ENCODE measurements around the gene JAM3. TPM values are rescaled to one million over a fixed set of nuclear protein-coding genes. Genes with fewer than 3 reads are reported as not detected.
A peak's percentile ranks its signal among the peaks of the same experiment; 100 is the strongest.

The JAM3 gene
- total and polyA plus RNA-seq, 2 of the 8 experiments (the other 6 are each of a cell fraction or from before 2014, with no cell fraction given) = 19.6 to 42.8 TPM

DNA sequence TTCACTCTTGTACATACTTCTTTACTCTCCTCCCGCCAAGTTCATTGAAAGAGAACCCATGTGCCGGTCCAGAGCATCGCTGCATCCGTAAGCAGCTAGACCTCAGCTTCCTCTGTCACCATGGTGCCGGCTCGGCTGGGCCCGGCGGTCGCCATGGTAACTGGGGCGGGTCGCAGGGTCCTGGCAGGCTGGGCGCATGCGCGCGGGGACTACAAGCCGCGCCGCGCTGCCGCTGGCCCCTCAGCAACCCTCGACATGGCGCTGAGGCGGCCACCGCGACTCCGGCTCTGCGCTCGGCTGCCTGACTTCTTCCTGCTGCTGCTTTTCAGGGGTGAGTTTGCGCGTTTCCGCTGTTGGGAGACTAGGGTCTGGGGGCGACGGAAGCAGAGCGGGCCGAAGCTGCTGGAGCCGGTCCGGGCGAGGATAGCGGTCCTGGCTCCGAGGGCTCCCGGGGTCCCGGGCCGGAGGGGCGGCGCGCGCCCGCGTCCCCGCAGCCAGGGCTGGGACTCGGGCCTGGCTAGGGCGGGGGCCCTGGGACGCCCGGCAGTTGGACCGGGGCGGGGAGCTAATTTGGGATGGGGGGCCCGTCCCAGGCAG, at the start of gene JAM3 (continued):
- TF ChIP-seq RAD21 (IDR thresholded peaks at IDR 0.05 in 1 of 2, conservative IDR thresholded peaks at IDR 0.05 in 1 of 2; ENCODE audit: low read depth in 2 of 2, low read length in 2 of 2) = no peak
- no peak for TF ChIP-seq BCL11A (IDR thresholded peaks at IDR 0.05; ENCODE audit: low read depth in 2 of 2, low read length in 2 of 2)
- no peak for TF ChIP-seq MAFK (IDR thresholded peaks at IDR 0.05; ENCODE audit: low read depth, low read length)
- TF ChIP-seq SAP30 (IDR thresholded peaks at IDR 0.05; ENCODE audit: insufficient read depth, insufficient replicate concordance, low read length) = no peak
- TF ChIP-seq HDAC2 (IDR thresholded peaks at IDR 0.05; ENCODE audit: borderline replicate concordance in 1 of 2, low read depth in 2 of 2, low read length in 2 of 2) = 0 out of 4 replicates have a peak, but pooled peaks of 1 of the 2 experiments have one; percentile 34
- TF ChIP-seq NANOG (IDR thresholded peaks at IDR 0.05; ENCODE audit: insufficient read depth, low read depth, low read length, poor library complexity, severe bottlenecking) = no peak
- TF ChIP-seq RNF2 (IDR thresholded peaks at IDR 0.05; ENCODE audit: borderline replicate concordance, low read depth, low read length, missing control alignments, poor library complexity, severe bottlenecking) = no peak
- TF ChIP-seq RXRA (IDR thresholded peaks at IDR 0.05; ENCODE audit: insufficient read depth, low read depth, low read length) = no peak
- TF ChIP-seq TAF1 (IDR thresholded peaks at IDR 0.05; ENCODE audit: low read depth, low read length) = peak; percentile 84
- no peak for TF ChIP-seq RFX5 (IDR thresholded peaks at IDR 0.05; ENCODE audit: borderline replicate concordance, low read depth, low read length)
- TF ChIP-seq ZNF274 (IDR thresholded peaks at IDR 0.05; ENCODE audit: borderline replicate concordance, extremely low read depth, low read length) = no peak
- TF ChIP-seq TCF12 (IDR thresholded peaks at IDR 0.05; ENCODE audit: low read depth, low read length) = no peak
- TF ChIP-seq POLR2A (IDR thresholded peaks at IDR 0.05; ENCODE audit: control extremely low read depth in 1 of 2, low read depth in 2 of 2, low read length in 2 of 2) = no peak; a peak in 1 of 3 replicates
- TF ChIP-seq CHD1 (IDR thresholded peaks at IDR 0.05; ENCODE audit: low read depth, low read length) = no peak
- TF ChIP-seq CREB1 (IDR thresholded peaks at IDR 0.05) = no peak
- TF ChIP-seq SIX5 (IDR thresholded peaks at IDR 0.05; ENCODE audit: low read depth, low read length) = no peak
- peak; percentile 71; the same call in 1 of the 2 replicates for TF ChIP-seq TBP (IDR thresholded peaks at IDR 0.05; ENCODE audit: low read depth, low read length)
- TF ChIP-seq EZH2 (IDR thresholded peaks at IDR 0.05; ENCODE audit: low read depth, low read length, severe bottlenecking) = no peak
- TF ChIP-seq CBX8 (IDR thresholded peaks at IDR 0.05; ENCODE audit: borderline replicate concordance, low read depth, low read length) = no peak
- peak; percentile 95 for TF ChIP-seq KDM4A (IDR thresholded peaks at IDR 0.05; ENCODE audit: low read depth, low read length, severe bottlenecking)
- no peak for TF ChIP-seq USF2 (IDR thresholded peaks at IDR 0.05; ENCODE audit: low read length)
- TF ChIP-seq ASH2L (IDR thresholded peaks at IDR 0.05; ENCODE audit: low read length) = peak; percentile 85
- no peak for TF ChIP-seq KDM1A (IDR thresholded peaks at IDR 0.05; ENCODE audit: borderline replicate concordance, low read length)

All from H1 (cell line).